ENCODE data around the gene GFER.
"Not testable (repeated sequence)": the region's sequence is repeated elsewhere in the genome, so short reads cannot be mapped to it uniquely, and the experiment has no call there.

The GFER gene

GRCh38 chr16:2005646-2006045 lies 21.7 kb downstream of the GFER start:
- DNase-seq (ENCODE audit: low read depth, low spot score) = no peak

GRCh38 chr16:2006317-2006716 lies 22.3 kb downstream of the GFER start:
- no peak for DNase-seq (ENCODE audit: low read depth, low spot score)

- no peak for DNase-seq (ENCODE audit: low read depth, low spot score)
Measured at GRCh38 chr16:2007081-2007836, 23.3 kb downstream of the GFER start.

DNA sequence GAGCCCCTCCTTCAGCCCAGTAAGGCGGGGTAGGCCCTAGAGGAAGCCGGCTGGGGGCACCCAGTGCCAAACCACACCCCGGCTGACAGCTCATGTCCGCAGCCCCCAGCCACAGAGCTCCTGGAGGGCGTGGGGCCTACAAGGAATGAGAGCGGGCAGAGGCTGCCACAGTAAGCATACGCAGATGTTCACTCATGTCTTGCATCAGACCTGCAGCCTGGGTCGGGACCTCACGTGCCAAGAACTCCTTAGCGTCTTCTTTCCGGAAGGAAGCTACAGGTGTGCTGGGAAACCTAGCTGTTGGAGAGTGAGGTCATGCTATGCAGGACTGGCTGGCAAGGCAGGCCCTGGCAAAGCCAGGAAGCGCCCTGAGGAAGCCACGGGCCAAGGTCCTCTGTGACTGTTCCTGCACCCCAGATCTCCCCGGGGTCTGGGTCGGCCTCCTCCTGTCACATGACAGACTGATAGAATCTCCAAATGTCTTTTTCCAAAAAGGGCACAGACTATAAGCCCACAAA lies 24.1 kb downstream of the GFER start:
- DNase-seq (ENCODE audit: low read depth, low spot score) = no peak

DNA sequence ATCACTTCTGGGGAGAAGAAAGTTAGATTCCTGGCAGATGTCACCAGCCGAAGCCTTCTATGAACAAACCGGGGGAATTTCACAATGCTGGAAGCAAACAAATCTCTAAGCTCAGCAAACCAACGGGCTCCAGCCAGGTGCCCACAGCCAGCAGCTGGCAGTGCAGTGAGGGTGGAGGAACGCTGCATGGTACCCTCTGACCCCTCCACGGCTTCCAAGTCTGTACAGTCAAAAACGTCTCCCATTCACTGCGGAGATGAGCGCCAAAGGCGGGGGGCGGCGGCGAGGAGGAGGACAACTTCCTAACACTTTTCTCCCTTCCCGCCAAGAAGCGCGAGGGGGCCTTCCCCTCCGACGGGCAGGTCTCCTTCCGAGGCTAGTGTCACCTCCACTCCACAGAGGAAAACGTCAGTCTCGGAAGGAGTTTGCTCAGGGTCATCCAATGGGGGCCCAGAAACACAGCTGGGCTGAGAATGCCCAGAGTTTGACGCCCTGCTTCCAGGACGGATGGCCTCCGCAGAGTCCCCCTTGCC lies 24.7 kb downstream of the GFER start:
- no peak for DNase-seq (ENCODE audit: low read depth, low spot score)

DNA sequence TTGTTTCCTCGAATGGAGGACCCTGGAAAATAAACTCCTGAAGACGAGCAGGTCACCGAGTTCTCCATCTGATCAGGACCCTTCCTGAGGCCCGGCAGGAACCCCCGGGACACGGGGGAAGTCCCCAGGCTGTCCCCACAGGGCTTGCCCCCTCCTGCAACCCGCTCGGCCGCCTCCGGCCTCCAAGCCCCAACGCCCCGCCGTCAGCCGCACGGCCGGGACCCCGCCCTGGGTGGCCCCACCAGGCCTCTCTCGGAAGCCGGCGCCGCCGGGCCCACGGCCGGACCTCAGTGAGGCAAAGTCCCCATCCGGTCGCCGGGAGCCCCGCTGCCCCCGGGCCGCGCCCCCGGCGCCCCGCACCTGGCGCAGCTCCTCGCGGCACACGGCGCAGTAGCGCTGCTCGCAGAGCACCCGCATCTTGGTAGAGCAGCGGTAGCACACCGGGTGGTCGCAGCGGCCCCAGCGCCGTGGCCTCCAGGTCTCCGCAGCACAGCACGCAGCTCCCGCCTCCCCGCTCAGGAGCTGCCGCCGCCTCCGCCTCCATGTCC lies 25.2 kb downstream of the GFER start:
- no peak for DNase-seq (ENCODE audit: low read depth, low spot score)

DNA sequence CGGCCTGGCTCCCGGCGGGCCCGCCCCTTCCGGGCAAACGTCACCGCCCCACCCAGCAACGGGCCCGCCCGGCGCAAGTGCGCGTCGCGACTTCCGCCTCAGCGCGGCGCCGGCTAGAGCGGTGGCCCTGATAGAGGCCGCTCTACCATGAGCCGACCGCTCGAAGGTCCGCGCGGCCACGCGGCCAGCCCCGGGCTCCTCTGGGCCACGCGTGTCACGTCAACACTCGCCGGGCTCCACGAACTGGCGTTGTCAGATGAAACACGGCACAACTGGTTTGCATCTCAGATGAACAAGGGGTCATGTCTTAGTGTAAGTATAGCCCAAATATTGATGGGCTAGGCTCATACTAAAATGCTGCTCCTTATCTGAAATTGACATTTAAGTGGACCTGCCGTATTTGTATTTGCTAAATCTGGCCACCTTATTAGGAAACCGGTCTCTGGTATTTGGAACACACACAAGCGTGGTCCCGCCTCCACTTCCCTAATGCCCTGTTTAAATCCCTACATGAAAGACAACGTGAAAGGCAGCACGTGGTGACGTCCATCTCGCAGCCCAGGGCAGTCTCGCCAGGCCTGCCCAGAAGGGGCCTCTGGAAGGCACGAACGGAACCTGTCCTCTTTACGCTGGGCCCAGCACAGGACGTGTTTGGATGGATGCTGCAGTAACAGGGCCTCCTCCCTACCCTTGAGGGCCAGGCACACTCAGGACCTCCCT lies 26.0 kb downstream of the GFER start, which contains the start of gene ZNF598:
Gene ZNF598 (minus strand): TSS at position 31 of the 720 bp plus-strand sequence.
- peak; percentile 96 for DNase-seq (ENCODE audit: low read depth, low spot score)

DNA sequence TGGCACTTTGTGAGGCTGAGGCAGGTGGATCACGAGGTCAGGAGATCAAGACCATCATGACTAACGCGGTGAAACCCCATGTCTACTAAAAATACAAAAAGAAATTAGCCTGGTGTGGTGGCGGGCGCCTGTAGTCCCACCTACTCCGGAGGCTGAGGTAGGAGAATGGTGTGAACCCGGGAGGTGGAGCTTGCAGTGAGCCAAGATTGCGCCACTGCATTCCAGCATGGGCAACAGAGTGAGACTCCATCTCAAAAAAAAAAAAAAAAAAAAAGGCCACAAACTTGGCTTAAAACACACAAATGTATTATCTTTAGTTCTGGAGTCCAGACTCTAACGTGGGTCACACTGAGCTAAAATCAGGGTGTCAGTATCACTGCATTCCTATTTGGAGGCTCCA lies 27.7 kb downstream of the GFER start:
- DNase-seq (ENCODE audit: low read depth, low spot score) = not testable (repeated sequence)

- DNase-seq (ENCODE audit: low read depth, low spot score) = no peak
Measured at GRCh38 chr16:2013527-2013926, 29.5 kb downstream of the GFER start.

DNA sequence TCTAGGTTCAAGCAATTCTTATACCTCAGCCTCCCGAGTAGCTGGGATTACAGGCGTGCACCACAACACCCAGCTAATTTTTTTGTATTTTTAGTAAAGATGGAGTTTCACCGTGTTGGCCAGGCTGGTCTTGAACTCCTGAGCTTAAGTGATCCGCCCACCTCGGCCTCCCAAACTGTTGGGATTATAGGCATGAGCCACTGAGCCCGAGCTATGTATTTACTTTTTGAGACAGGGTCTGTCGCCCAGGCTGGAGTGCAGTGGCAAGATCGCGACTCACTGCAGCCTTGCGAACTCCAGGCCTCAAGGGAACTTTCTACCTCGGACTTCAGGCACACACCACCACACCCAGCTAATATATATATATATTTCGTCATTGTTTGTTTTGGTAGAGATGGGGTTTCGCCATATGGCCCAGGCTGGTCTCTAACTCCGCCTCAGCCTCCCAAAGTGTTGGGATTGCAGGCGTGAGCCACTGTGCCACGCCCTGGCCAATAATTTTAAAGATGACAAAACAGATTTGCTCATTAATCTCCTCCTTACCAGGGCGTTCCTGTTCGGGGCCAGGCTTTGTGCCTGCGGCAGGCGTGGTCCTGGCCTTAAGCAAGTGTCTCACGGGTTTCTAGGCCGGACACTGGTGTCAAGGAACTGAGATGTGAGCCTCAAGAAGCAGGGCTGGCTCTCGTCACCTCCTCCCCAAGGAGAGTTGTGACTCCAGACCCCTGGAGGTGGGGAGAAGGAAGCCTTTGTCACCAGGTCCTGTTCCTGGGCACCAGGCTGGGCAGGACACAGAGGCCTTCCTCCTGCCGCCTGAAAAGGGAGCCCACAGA lies 31.3 kb downstream of the GFER start:
- DNase-seq (ENCODE audit: low read depth, low spot score) = no peak

- DNase-seq (ENCODE audit: low read depth, low spot score) = no peak
Measured at GRCh38 chr16:2015947-2016208, 31.9 kb downstream of the GFER start.

DNA sequence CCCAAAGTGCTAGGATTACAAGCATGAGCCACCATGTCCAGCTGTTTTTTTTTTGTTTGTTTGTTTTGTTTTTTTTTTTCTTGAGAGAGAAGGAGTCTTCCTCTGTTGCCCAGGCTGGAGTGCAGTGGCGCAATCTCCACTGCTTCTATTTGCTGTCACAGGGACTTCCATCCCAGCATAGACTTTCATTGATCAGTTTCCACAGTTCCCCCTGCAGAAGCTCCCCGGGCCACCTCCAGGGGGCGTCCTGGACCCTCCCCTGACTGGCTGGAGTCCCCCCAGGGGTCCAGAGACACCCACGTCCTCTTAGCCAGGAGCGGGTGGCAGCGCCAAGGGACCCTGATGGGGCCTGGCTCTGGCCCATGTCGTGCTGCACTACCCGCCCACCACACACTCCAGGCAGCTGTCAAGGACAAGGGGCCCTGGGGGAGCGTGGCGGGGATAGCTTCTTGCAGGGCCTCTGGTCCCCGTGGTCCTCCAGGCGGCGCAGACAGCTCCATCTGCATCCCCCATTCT lies 32.5 kb downstream of the GFER start:
- no peak for DNase-seq (ENCODE audit: low read depth, low spot score)

DNA sequence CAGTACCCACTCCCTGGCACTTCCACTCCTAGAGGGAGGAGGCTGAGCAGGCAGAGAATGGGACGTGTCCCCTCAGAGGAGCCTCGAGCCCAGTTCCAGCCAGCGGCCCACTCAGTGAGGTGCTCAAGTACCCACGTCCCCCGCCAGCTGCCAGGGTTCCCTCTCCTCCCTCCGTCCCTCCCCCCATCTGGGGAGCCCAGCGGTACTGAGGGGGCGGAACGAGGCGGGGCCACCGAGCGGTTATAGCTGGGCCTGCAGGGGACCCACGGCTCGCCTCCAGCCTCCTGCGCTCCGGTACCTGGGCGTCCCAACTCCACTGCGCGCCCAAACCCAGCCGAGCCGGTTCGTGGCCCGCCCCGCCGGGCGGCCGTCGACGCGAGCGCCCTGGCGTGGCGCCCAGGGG lies 35.5 kb downstream of the GFER start, which contains the start of gene NPW:
Gene NPW (plus strand): TSS at position 268 of the 403 bp plus-strand sequence.
- no peak for DNase-seq (ENCODE audit: low read depth, low spot score)

- peak; percentile 53 for DNase-seq (ENCODE audit: low read depth, low spot score)
Measured at GRCh38 chr16:2019921-2020831, 36.2 kb downstream of the GFER start.

GRCh38 chr16:2022723-2023091 lies 38.7 kb downstream of the GFER start:
- DNase-seq (ENCODE audit: low read depth, low spot score) = no peak

- peak; percentile 96 for DNase-seq (ENCODE audit: low read depth, low spot score)
Measured at GRCh38 chr16:2023092-2024031, 39.4 kb downstream of the GFER start.

DNA sequence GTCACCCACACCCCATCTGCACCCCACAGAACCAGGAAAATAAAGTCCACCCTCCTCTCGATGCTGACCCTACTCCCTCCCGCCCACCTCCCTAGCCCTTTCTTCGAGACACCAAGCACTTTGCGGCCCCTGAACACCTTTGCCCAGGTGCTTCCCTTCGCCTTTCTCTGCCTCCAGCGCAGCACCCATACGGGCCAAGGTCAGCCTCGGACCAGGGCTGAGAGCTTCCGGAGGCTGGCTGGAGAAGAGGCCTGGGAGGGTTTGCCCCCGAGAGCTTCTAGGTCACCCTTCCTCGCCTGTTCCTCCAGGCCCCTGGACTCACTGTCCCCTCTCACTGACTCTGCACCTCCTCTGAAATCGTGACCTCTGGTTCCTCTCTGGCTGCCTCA lies 40.0 kb downstream of the GFER start:
- DNase-seq (ENCODE audit: low read depth, low spot score) = no peak

DNA sequence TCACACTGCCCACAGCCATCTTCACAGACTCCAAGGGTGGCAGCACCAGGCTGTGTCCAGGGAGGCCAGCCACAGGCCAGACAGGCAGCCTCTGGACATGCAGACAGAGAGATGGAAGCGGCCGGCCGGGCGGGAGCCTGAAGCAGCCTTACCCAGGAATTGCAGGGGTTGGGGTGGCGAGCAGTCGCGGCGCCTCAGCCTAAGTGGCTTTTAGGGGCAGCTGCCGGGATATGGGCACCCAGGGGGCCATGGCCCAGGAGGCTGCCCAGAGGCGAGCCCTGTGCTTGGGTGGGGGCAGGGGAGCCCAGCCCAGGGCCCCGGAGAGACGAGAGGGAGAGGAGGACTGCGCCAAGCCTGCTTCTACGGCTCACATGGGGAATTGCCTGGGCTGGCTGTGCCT lies 41.3 kb downstream of the GFER start:
- no peak for DNase-seq (ENCODE audit: low read depth, low spot score)

DNA sequence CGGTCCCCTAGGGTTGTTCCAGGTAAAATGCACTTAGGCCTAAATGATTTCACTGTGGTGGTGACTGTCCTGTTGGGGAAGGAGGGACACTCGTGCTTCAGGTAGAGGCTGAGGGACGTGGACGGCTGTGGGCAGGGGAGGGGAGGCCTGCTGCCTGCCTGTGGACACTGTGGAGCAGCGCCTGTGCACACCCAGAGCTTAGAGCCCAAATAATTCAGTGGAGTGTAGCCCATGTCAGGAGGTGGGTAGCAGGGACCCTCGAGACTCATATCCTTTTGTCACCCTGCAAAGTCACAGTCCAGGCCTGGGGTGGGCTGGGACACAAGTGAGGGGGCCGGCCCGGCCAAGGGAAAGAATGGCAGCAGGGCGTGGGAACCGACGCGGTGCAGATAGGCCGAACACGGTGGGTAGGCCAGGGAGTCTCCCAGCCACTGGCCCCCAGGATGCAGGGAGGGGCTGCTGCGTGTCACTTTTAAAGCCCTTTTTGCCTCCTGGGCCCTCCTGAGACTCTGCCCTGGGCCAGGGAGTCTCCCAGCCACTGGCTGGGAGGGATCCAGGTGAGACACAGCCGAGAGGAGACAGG lies 42.0 kb downstream of the GFER start:
- DNase-seq (ENCODE audit: low read depth, low spot score) = no peak
